SK-N-SH treated with all-trans-retinoic acid at 6 μM for 48 hours (cell line): ENCODE data around the gene HEMK1.

Experiments
- ISL1 ChIP-seq: fragments of 250-450 bp; sonication (Bioruptor Pico); IDR thresholded peaks from 2 replicates; pipeline ENCODE4 v2.1.2; 2022; ENCODE audit warnings: mild to moderate bottlenecking, moderate library complexity
- PPARA ChIP-seq: fragments of 250-450 bp; sonication (Bioruptor Pico); IDR thresholded peaks from 2 replicates; pipeline ENCODE4 v1.5.0; 2020; ENCODE audit warnings: mild to moderate bottlenecking, borderline replicate concordance
- TSHZ2 ChIP-seq: fragments of 250-450 bp; sonication (Bioruptor Pico); IDR thresholded peaks from 2 replicates; pipeline ENCODE4 v1.5.0; 2020; ENCODE audit warnings: mild to moderate bottlenecking, moderate library complexity
- ZFP3 ChIP-seq: fragments of 250-450 bp; sonication (Bioruptor Pico); IDR thresholded peaks from 2 replicates; pipeline ENCODE4 v1.5.0; 2020; ENCODE audit warnings: mild to moderate bottlenecking, moderate library complexity
- ZNF70 ChIP-seq: fragments of 450-650 bp; formaldehyde crosslinking; IDR thresholded peaks from 2 replicates; pipeline ENCODE4 v1.5.0; 2020; ENCODE audit warnings: mild to moderate bottlenecking, moderate library complexity
- TF ChIP-seq, protein P1 (sequence below): fragments of 250-450 bp; sonication (Bioruptor Pico); IDR thresholded peaks from 2 replicates; pipeline ENCODE4 v1.8.0; 2020; ENCODE audit warnings: mild to moderate bottlenecking, moderate library complexity, borderline replicate concordance

GRCh38 chr3:50562861-50563260 is 6.5 kb upstream of the HEMK1 start:
- TF ChIP-seq ISL1 (no peak), ZNF70 (CRISPR knock-in tag) (no peak), ZFP3 (CRISPR knock-in tag) (no peak), TSHZ2 (no peak), PPARA (no peak)
- TF ChIP-seq, protein P1, sequence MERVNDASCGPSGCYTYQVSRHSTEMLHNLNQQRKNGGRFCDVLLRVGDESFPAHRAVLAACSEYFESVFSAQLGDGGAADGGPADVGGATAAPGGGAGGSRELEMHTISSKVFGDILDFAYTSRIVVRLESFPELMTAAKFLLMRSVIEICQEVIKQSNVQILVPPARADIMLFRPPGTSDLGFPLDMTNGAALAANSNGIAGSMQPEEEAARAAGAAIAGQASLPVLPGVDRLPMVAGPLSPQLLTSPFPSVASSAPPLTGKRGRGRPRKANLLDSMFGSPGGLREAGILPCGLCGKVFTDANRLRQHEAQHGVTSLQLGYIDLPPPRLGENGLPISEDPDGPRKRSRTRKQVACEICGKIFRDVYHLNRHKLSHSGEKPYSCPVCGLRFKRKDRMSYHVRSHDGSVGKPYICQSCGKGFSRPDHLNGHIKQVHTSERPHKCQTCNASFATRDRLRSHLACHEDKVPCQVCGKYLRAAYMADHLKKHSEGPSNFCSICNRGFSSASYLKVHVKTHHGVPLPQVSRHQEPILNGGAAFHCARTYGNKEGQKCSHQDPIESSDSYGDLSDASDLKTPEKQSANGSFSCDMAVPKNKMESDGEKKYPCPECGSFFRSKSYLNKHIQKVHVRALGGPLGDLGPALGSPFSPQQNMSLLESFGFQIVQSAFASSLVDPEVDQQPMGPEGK (CRISPR knock-in tag), result no peak
